ENCODE results near the gene RFX2.
A peak's percentile ranks its signal among the peaks of the same experiment; 100 is the strongest.

The RFX2 gene

GRCh38 chr19:5949792-5950305 is 160.5 kb downstream of the RFX2 start:
- H3K27ac ChIP-seq: no peak overlapping the region
- no peak for DNase-seq (ENCODE audit: low spot score)
- H3K4me3 ChIP-seq: no peak overlapping the region
- no peak for TF ChIP-seq CTCF (IDR thresholded peaks at IDR 0.05)

DNA sequence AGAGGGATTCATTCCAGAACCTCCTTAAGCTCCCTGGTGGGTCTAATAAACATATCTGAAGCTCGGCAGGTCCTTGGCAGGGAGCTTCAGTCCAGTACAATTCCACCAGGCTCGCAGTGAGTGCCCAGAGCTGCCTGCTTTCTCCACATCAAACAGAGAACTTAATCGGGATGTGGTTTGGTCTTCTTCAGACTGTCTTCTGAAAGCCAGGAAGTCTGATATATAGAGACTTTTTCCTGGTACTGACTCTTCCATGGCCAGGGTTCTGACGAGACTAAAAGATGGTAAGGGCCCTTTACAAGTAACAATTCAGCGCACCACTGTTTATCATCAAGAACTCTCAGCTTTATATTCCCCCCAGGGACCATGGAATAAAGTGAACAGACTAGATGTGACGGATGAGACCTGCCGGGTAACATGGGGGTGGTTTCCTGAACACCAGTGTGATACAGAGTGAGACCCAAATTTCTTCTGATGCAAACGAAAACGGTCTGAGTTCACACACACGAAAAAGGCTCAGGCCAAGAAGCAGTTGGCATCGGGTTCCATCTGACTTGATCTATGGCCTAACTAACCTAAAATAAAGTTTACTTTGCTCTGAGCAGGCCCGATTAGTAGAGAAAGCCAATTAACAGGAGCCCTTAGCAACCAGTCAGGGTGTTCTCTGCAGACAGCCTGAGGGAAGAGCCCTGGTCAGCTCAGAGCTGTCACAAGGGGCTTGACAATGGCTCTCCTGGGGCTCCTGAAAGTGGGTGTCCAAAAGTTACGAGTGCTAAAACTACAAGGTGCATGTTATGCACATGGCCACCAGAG is 161.3 kb downstream of the RFX2 start:
- Histone ChIP-seq H3K4me3 (no peak overlapping the region), H3K27ac (no peak overlapping the region)
- no peak for DNase-seq (ENCODE audit: low spot score)
- no peak for TF ChIP-seq CTCF (IDR thresholded peaks at IDR 0.05)

DNA sequence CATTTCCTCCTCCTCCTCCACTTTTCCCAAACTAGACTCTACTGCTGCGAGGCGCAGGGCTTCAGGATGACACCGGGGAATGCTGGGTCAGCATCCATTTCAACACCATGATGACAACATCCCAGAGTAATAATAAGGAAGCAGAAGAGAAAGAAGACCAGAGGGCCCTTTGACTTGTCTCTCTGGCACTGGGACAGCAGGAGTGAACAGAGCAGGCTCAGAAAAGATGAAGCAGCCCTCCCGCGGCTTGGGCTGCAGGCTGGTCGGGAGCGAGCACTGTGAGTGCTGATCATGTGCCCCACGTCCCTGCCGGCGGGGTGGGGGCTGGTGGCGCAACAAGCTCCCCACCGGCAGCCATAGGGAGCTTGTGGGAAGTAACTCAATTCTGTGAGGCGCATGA is 162.9 kb downstream of the RFX2 start:
- no peak for TF ChIP-seq CTCF (IDR thresholded peaks at IDR 0.05)
- no peak overlapping the region for H3K4me3 ChIP-seq
- DNase-seq (ENCODE audit: low spot score): no peak

DNA sequence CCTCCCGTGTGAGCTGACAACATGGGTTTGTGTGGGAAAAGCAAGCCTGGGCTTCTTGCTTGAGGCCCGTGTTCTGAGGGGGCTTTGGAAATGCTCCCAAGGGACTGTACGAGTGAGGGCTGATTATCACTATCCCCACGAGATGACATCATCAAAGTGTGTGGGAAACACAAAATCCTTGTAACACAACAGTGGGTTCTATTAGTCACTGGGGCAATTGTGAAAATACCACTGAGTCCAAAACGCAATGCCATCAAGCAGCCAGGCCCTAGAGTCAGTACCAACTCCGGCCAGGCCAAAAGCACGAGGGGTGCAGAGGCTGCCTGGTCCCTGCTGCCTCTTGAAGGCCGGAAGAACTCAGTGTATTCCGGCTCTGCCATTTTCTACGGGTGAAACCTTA is 166.7 kb downstream of the RFX2 start:
- Histone ChIP-seq H3K27ac (peak overlapping the region in 1 of 2 donors; percentile 8), H3K4me3 (no peak overlapping the region)
- DNase-seq (ENCODE audit: low spot score): no peak
- TF ChIP-seq CTCF (IDR thresholded peaks at IDR 0.05): no peak

More for the DNA sequence above, 162.9 kb downstream of the RFX2 start:
- H3K27ac ChIP-seq: peak overlapping the region in 1 of 2 donors; percentile 35
